Kidney epithelial cell (primary cell): ENCODE results near the gene UPF3A. TPM values are rescaled to one million over a fixed set of nuclear protein-coding genes. Genes with fewer than 3 reads are reported as not detected.
"Not testable (repeated sequence)": the region's sequence is repeated elsewhere in the genome, so short reads cannot be mapped to it uniquely, and the experiment has no call there.

ENCODE experiments used
- DNase-seq: peaks from one replicate; pipeline ENCODE4 v3.0.0-alpha.2; 2010; ENCODE audit warnings: low read depth
- H3K27me3 ChIP-seq: 2 replicates; pipeline ENCODE4 v1.6.0; 2011; ENCODE audit warnings: low read length; ENCODE audit not compliant: control insufficient read depth, insufficient read depth
- H3K36me3 ChIP-seq: 2 replicates; pipeline ENCODE4 v1.5.1; 2011; ENCODE audit warnings: low read length; ENCODE audit not compliant: control insufficient read depth, insufficient read depth
- H3K4me3 ChIP-seq: 2 replicates; pipeline ENCODE4 v1.5.1; 2011; ENCODE audit warnings: low read depth, mild to moderate bottlenecking, control low read depth, low read length
- CTCF ChIP-seq: IDR thresholded peaks from 2 replicates; pipeline ENCODE4 v1.5.1; 2011; ENCODE audit warnings: mild to moderate bottlenecking, moderate library complexity, low read length, control low read depth, inconsistent platforms; ENCODE audit not compliant: insufficient read depth, poor library complexity, severe bottlenecking
- total RNA-seq: library from RNA; depleted of rRNA; stranded (reverse); fragments of >200 nt; gene quantifications from 2 replicates; pipeline ENCODE4 v1.2.3, GENCODE V29; 2015

The UPF3A gene
- total RNA-seq, 1 donor from 2014 or later: 30.7 TPM

- DNase-seq: no peak
- no peaks in the 10 kb centered on the region for H3K36me3 ChIP-seq
- no peak for TF ChIP-seq CTCF
- H3K27me3 ChIP-seq: no peaks in the 10 kb centered on the region
- no peak overlapping the region for H3K4me3 ChIP-seq
Observed at GRCh38 chr13:114249077-114249476, 32.3 kb upstream of the UPF3A start.

DNA sequence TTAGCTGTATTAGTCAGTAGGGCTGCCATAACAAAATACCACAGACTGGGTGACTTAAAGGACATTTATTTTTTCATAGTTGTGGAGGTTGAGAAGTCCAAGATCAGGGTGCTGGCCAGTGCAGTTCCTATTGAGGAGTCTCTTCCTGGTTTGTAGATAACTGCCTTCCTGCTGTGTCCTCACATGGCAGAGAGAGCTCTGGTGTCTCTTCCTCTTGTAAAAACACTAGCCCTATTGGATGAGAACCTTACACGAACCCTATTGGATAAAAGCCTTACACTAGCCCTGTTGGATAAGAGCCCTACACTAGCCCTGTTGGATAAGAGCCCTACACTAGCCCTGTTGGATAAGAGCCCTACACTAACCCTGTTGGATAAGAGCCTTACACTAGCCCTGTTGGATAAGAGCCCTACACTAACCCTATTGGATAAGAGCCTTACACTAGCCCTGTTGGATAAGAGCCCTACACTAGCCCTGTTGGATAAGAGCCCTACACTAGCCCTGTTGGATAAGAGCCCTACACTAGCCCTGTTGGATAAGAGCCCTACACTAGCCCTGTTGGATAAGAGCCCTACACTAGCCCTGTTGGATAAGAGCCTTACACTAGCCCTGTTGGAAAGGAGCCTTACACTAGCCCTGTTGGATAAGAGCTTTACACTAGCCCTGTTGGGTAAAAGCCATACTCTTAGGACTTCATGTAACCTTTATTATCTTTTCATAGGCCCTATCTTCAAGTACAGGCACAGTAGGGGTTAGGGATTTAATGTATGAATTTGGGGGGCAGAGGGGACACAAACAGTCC is 29.6 kb upstream of the UPF3A start:
- not testable (repeated sequence) for DNase-seq, H3K36me3 ChIP-seq, H3K4me3 ChIP-seq, H3K27me3 ChIP-seq

GRCh38 chr13:114256547-114256946 is 24.9 kb upstream of the UPF3A start:
- no peak for TF ChIP-seq CTCF
- Histone ChIP-seq H3K36me3 (peaks cover 3% of the 10 kb centered on the region), H3K4me3 (no peak overlapping the region), H3K27me3 (no peaks in the 10 kb centered on the region)
- no peak for DNase-seq

DNA sequence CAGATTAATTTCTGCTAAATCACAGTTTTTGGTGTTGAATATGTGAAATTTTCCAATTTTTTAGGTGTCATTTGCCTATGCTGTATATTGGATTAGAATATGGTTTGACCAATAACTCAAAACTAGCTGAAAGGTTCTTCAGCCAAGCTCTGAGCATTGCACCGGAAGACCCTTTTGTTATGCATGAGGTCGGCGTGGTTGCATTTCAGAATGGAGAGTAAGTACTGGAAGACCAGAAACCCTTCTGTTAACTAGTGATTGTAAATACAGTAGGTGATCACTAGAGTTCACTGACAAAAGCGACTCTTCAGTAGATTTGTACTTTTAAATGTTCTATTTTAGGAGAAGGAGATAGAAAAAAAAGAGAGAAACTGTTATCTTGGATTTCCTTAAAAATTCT is 24.4 kb upstream of the UPF3A start:
- Histone ChIP-seq H3K36me3 (peaks cover 3% of the 10 kb centered on the region), H3K27me3 (no peaks in the 10 kb centered on the region), H3K4me3 (no peak overlapping the region)
- no peak for DNase-seq
- no peak for TF ChIP-seq CTCF

DNA sequence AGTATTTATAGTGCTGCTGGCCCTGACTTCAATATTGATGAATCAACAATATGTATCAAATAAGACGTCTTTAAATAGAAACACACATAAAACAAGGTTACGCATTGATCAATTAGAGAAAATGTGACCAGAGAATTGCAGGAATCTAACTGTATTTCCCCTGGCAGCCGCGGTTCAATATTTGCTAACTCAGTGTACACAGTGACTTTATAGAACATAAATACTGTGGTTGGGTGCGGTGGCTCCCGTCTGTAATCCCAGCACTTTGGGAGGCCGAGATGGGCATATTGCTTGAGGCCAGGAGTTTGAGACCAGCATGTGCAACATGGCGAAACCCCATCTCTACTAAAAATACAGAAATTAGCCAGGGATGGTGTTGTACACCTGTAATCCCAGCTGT is 22.8 kb upstream of the UPF3A start:
- Histone ChIP-seq H3K4me3 (no peak overlapping the region), H3K36me3 (peaks cover 5% of the 10 kb centered on the region), H3K27me3 (no peaks in the 10 kb centered on the region)
- no peak for DNase-seq
- TF ChIP-seq CTCF: no peak

- Histone ChIP-seq H3K36me3 (peaks cover 5% of the 10 kb centered on the region), H3K4me3 (no peak overlapping the region), H3K27me3 (no peaks in the 10 kb centered on the region)
- no peak for DNase-seq
- no peak for TF ChIP-seq CTCF
Observed at GRCh38 chr13:114259374-114259773, 22.0 kb upstream of the UPF3A start.
